HG02852 (cell line): ENCODE measurements around the gene DENND1A.
"Not testable (repeated sequence)": the region's sequence is repeated elsewhere in the genome, so short reads cannot be mapped to it uniquely, and the experiment has no call there.

Source experiments
- ATAC-seq: cut with Tn5 transposase; IDR thresholded peaks from one replicate; pipeline ENCODE4 v1.9.1; 2021; ENCODE audit warnings: mild to moderate bottlenecking, moderate library complexity; ENCODE audit not compliant: unreplicated experiment

Gene DENND1A

GRCh38 chr9:123450098-123450770 is 479.7 kb downstream of the DENND1A start:
- no peak for ATAC-seq

GRCh38 chr9:123447934-123448646 is 481.8 kb downstream of the DENND1A start:
- no peak for ATAC-seq

- ATAC-seq: no peak
Observed at GRCh38 chr9:123445981-123446610, 483.8 kb downstream of the DENND1A start.

- no peak for ATAC-seq
Observed at GRCh38 chr9:123445116-123445515, 484.8 kb downstream of the DENND1A start.

- no peak for ATAC-seq
Observed at GRCh38 chr9:123441769-123442168, 488.2 kb downstream of the DENND1A start.

GRCh38 chr9:123440256-123440655 is 489.7 kb downstream of the DENND1A start:
- no peak for ATAC-seq

- ATAC-seq: no peak
Observed at GRCh38 chr9:123438821-123439220, 491.1 kb downstream of the DENND1A start.

GRCh38 chr9:123438321-123438720 is 491.6 kb downstream of the DENND1A start:
- no peak for ATAC-seq

- no peak for ATAC-seq
Observed at GRCh38 chr9:123437201-123437600, 492.7 kb downstream of the DENND1A start.

- no peak for ATAC-seq
Observed at GRCh38 chr9:123435471-123435870, 494.5 kb downstream of the DENND1A start.

GRCh38 chr9:123434619-123435240 is 495.2 kb downstream of the DENND1A start:
- ATAC-seq: no peak

- no peak for ATAC-seq
Observed at GRCh38 chr9:123432331-123433236, 497.3 kb downstream of the DENND1A start.

GRCh38 chr9:123431581-123431980 is 498.3 kb downstream of the DENND1A start:
- ATAC-seq: no peak

- ATAC-seq: not testable (repeated sequence)
Observed at GRCh38 chr9:123428450-123428849, 501.5 kb downstream of the DENND1A start.

- no peak for ATAC-seq
Observed at GRCh38 chr9:123426406-123426805, 503.5 kb downstream of the DENND1A start.

GRCh38 chr9:123425836-123426365 is 504.0 kb downstream of the DENND1A start:
- no peak for ATAC-seq

GRCh38 chr9:123425261-123425821 is 504.6 kb downstream of the DENND1A start:
- no peak for ATAC-seq

GRCh38 chr9:123424552-123425225 is 505.2 kb downstream of the DENND1A start:
- no peak for ATAC-seq

- ATAC-seq: no peak
Observed at GRCh38 chr9:123424131-123424530, 505.8 kb downstream of the DENND1A start.

GRCh38 chr9:123423311-123423640 is 506.6 kb downstream of the DENND1A start:
- no peak for ATAC-seq
